ENCODE results near the gene ZNF565. TPM values are rescaled to one million over a fixed set of nuclear protein-coding genes. Genes with fewer than 3 reads are reported as not detected.

Gene ZNF565
- polyA plus RNA-seq, 1 of the 3 experiments (the other 2 are of a cell fraction) = 1.5 TPM

GRCh38 chr19:36150586-36150985 lies 63.9 kb downstream of the ZNF565 start:
- Histone ChIP-seq H3K4me2 (no peak overlapping the region), H3F3A (replicated peaks; ENCODE audit: insufficient read depth) (peaks cover 15% of the 10 kb centered on the region), H4K20me1 (ENCODE audit: insufficient read depth) (peaks cover 15% of the 10 kb centered on the region; the same call in 1 of the 2 replicates), H3K9me2 (no peaks in the 10 kb centered on the region), H3K27me3 (ENCODE audit: insufficient read depth) (no peaks in the 10 kb centered on the region), H2AFZ (ENCODE audit: low read depth) (no peak overlapping the region), H3K9me3 (no peaks in the 10 kb centered on the region), H3K27ac (ENCODE audit: low read depth in 2 of 2, low read length in 1 of 2) (no peak overlapping the region), H3K4me3 (ENCODE audit: low read depth in 2 of 2, low read length in 1 of 2) (no peak overlapping the region), H3K79me2 (ENCODE audit: insufficient read depth) (peaks cover 6% of the 10 kb centered on the region; the same call in 1 of the 2 replicates), H3K36me3 (replicated peaks in 1 of 2; ENCODE audit: control insufficient read depth in 1 of 2, insufficient read depth in 2 of 2, low read length in 1 of 2) (peaks cover 31 to 45% of the 10 kb centered on the region in 2 experiments), H3K4me1 (ENCODE audit: control insufficient read depth in 1 of 2, insufficient read depth in 2 of 2, low read depth in 1 of 2, low read length in 1 of 2) (no peaks in the 10 kb centered on the region), H3K9ac (no peak overlapping the region)
- ChIA-PET POLR2A (no interaction called here), CTCF (interaction anchor here (2.4 kb wide), 1 partner anchor 23 kb away, joined by 9 read pairs; no protein-coding TSS in a partner anchor)
- TF ChIP-seq RCOR1 (IDR thresholded peaks at IDR 0.05; ENCODE audit: low read length) (no peak), EZH2phosphoT487 (IDR thresholded peaks at IDR 0.05; ENCODE audit: borderline replicate concordance, low read depth) (no peak), FOSL2 (IDR thresholded peaks at IDR 0.05; ENCODE audit: borderline replicate concordance, low read depth) (no peak), TCF12 (IDR thresholded peaks at IDR 0.05) (no peak), RFX5 (IDR thresholded peaks at IDR 0.05; ENCODE audit: low read length) (no peak), MEF2A (IDR thresholded peaks at IDR 0.05; ENCODE audit: borderline replicate concordance, low read depth) (no peak), YY1 (IDR thresholded peaks at IDR 0.05; ENCODE audit: low read depth) (no peak), USF2 (IDR thresholded peaks at IDR 0.05; ENCODE audit: borderline replicate concordance, low read depth, low read length) (no peak), MXI1 (IDR thresholded peaks at IDR 0.05; ENCODE audit: low read depth, low read length) (no peak), SIN3A (IDR thresholded peaks at IDR 0.05; ENCODE audit: borderline replicate concordance, low read depth, low read length) (no peak), FOXM1 (IDR thresholded peaks at IDR 0.05; ENCODE audit: low read depth) (no peak), ZBTB33 (IDR thresholded peaks at IDR 0.05; ENCODE audit: borderline replicate concordance, low read depth) (no peak), JUND (IDR thresholded peaks at IDR 0.05) (no peak), IRF3 (IDR thresholded peaks at IDR 0.05; ENCODE audit: low read depth, low read length) (no peak), EP300 (IDR thresholded peaks at IDR 0.05; ENCODE audit: borderline replicate concordance in 1 of 2, low read depth in 1 of 2, low read length in 1 of 2) (no peak)
- no peak for DNase-seq
- WGBS (ENCODE audit: low lambda C conversion rate) = 87% methylated on average over 4 of the region's 5 CpGs
